Activated B cell treated with CpG ODN at 0.5 μM for 24 hours (primary cell): ENCODE data around the gene RAET1E. TPM values are rescaled to one million over a fixed set of nuclear protein-coding genes. Genes with fewer than 3 reads are reported as not detected.
"Not testable (repeated sequence)": the region's sequence is repeated elsewhere in the genome, so short reads cannot be mapped to it uniquely, and the experiment has no call there.

Experiments
- ATAC-seq: fragments of 200-7000 bp; cut with Tn5 transposase; one replicate; pipeline ENCODE4 v1.10.0; 2021; ENCODE audit warnings: low read depth, mild to moderate bottlenecking, moderate library complexity
- CTCF ChIA-PET: fragments of 350-600 bp; sonication (Branson Sonifier 250); formaldehyde crosslinking; loops from one replicate; lab custom pipeline; 2021; ENCODE audit warnings: antibody characterized with exemption; lab: Charles Lee
- POLR2A ChIA-PET: fragments of 350-600 bp; sonication (Branson Sonifier 250); formaldehyde crosslinking; loops from one replicate; lab custom pipeline; 2021; ENCODE audit warnings: antibody characterized with exemption; lab: Charles Lee
- DNase-seq: peaks from one replicate; pipeline ENCODE4 v3.0.0; 2022
- H3K27ac Mint-ChIP-seq: one replicate; pipeline ENCODE4 v1.8.0; 2020; ENCODE audit warnings: mixed read lengths
- H3K27me3 Mint-ChIP-seq: one replicate; pipeline ENCODE4 v1.8.0; 2021; ENCODE audit warnings: mixed read lengths
- H3K36me3 Mint-ChIP-seq: one replicate; pipeline ENCODE4 v1.8.0; 2021; ENCODE audit warnings: low read depth, mixed read lengths
- H3K4me1 Mint-ChIP-seq: one replicate; pipeline ENCODE4 v1.8.0; 2021; ENCODE audit warnings: mixed read lengths
- H3K4me3 Mint-ChIP-seq: one replicate; pipeline ENCODE4 v1.8.0; 2020; ENCODE audit warnings: mild to moderate bottlenecking, mixed read lengths
- H3K9me3 Mint-ChIP-seq: one replicate; pipeline ENCODE4 v1.8.0; 2020; ENCODE audit warnings: mixed read lengths
- CTCF ChIP-seq: fragments of 200-600 bp; IDR thresholded peaks from one replicate; pipeline ENCODE4 v1.8.0; 2022; ENCODE audit warnings: antibody characterized with exemption, mild to moderate bottlenecking
- intact Hi-C: fragments of 100-400 bp; cut with micrococcal nuclease; formaldehyde crosslinking; loops from one replicate; pipeline ENCODE4 v1.15.1; 2024
- total RNA-seq: library from RNA; stranded (reverse); gene quantifications from 2 replicates; pipeline ENCODE4 v1.2.3, GENCODE V29; 2022

Gene RAET1E
- total RNA-seq, 1 donor from 2014 or later: not detected

- H3K27ac Mint-ChIP-seq: peak overlapping the region; percentile 42
- peaks cover 25% of the 10 kb centered on the region for H3K4me1 Mint-ChIP-seq
- ATAC-seq (peak; percentile 42), DNase-seq (no peak)
- ChIA-PET CTCF (no interaction called here), POLR2A (no interaction called here)
- TF ChIP-seq CTCF: no peak
- H3K27me3 Mint-ChIP-seq: no peaks in the 10 kb centered on the region
- H3K9me3 Mint-ChIP-seq: peaks cover 7% of the 10 kb centered on the region
- intact Hi-C loops: loop anchor here (1.0 kb wide), 1 partner anchor 12 kb away; no protein-coding TSS in a partner anchor
- H3K36me3 Mint-ChIP-seq: no peaks in the 10 kb centered on the region
- peak overlapping the region; percentile 44 for H3K4me3 Mint-ChIP-seq
Measured at GRCh38 chr6:149851461-149852110, 46.3 kb downstream of the RAET1E start.

GRCh38 chr6:149848343-149848742 lies 49.6 kb downstream of the RAET1E start:
- CTCF ChIA-PET, DNase-seq, H3K27ac Mint-ChIP-seq, ATAC-seq, H3K9me3 Mint-ChIP-seq, H3K4me3 Mint-ChIP-seq, intact Hi-C loops, H3K36me3 Mint-ChIP-seq: not testable (repeated sequence)
- H3K4me1 Mint-ChIP-seq: peaks cover 21% of the 10 kb centered on the region
- POLR2A ChIA-PET: interaction anchor here (0.6 kb wide), 1 partner anchor 130 kb away, joined by 3 read pairs; no protein-coding TSS in a partner anchor
- H3K27me3 Mint-ChIP-seq: peaks cover 15% of the 10 kb centered on the region

Other genes with a start within 250 kb of the RAET1E start
- 17.8 and 19.2 TPM in 2 replicates for gene KATNA1, start 249.4 kb downstream of the RAET1E start, total RNA-seq
- 34.6 and 42.0 TPM in 2 replicates for gene LATS1, start 180.0 kb downstream of the RAET1E start, total RNA-seq
- 46.9 and 50.4 TPM in 2 replicates for gene NUP43, start 151.6 kb downstream of the RAET1E start, total RNA-seq
- 44.9 and 50.8 TPM in 2 replicates for gene PCMT1, start 148.4 kb downstream of the RAET1E start, total RNA-seq
- gene LRP11, start 33.8 kb downstream of the RAET1E start, total RNA-seq: 0.29 TPM in 2 replicates
- gene RAET1G, start 25.0 kb upstream of the RAET1E start, total RNA-seq: not detected in 2 replicates
- gene ULBP2, start 43.9 kb upstream of the RAET1E start, total RNA-seq: 0.29 and 0.37 TPM in 2 replicates
- 1.9 and 2.2 TPM in 2 replicates for gene ULBP1, start 65.8 kb upstream of the RAET1E start, total RNA-seq
- gene RAET1L, start 127.4 kb upstream of the RAET1E start, total RNA-seq: not detected in 2 replicates
- gene ULBP3, start 171.0 kb upstream of the RAET1E start, total RNA-seq: 0.46 and 0.80 TPM in 2 replicates
- gene PPP1R14C, start 244.9 kb upstream of the RAET1E start, total RNA-seq: 0.11 and 0.32 TPM in 2 replicates